ENCODE data around the gene MUS81. TPM values are rescaled to one million over a fixed set of nuclear protein-coding genes. Genes with fewer than 3 reads are reported as not detected.

Gene MUS81
- total RNA-seq, 2 experiments from 2014 or later = 82.0 to 82.9 TPM

GRCh38 chr11:65855927-65856363 is 4.3 kb upstream of the MUS81 start:
- ChIA-PET CTCF (interaction anchor here (8.1 kb wide), 1 partner anchor 32 kb away, joined by 163 read pairs; the partner anchor contains the start of genes CCDC85B and FIBP), POLR2A (interaction anchor here (0.6 kb wide), 1 partner anchor 277 kb away, joined by 4 read pairs; no protein-coding TSS in a partner anchor)

GRCh38 chr11:65856689-65857499 is 3.3 kb upstream of the MUS81 start:
- POLR2A ChIA-PET = interaction anchor here (3.0 kb wide), 1 partner anchor 17 kb away, joined by 15 read pairs; no protein-coding TSS in a partner anchor
- CTCF ChIA-PET = interaction anchor here (8.1 kb wide), 1 partner anchor 31 kb away, joined by 163 read pairs; the partner anchor contains the start of genes CCDC85B and FIBP

- ChIA-PET POLR2A (interaction anchor here (1.0 to 3.0 kb wide), 4 partner anchors 14 to 43 kb away, joined by 4 to 44 read pairs (median 17); partner anchors contain the start of genes CCDC85B, FIBP and FOSL1), CTCF (interaction anchor here (8.1 kb wide), 1 partner anchor 30 kb away, joined by 163 read pairs; the partner anchor contains the start of genes CCDC85B and FIBP)
Observed at GRCh38 chr11:65857500-65857852, 2.8 kb upstream of the MUS81 start.

- CTCF ChIA-PET = interaction anchor here (0.6 to 8.1 kb wide), 6 partner anchors 13 to 528 kb away, joined by 3 to 163 read pairs (median 6); partner anchors contain the start of genes BANF1, CCDC85B, EIF1AD and FIBP
- POLR2A ChIA-PET = interaction anchor here (0.5 to 3.0 kb wide), 9 partner anchors 14 to 153 kb away, joined by 3 to 44 read pairs (median 4); partner anchors contain the start of genes CCDC85B, FIBP and FOSL1
Observed at GRCh38 chr11:65857853-65858680, 2.2 kb upstream of the MUS81 start, which contains the start of gene CFL1. Gene CFL1 (minus strand): TSS chr11:65858180. CDS start chr11:65858099, 81 bp downstream.

- ChIA-PET POLR2A (interaction anchor here (0.5 to 3.0 kb wide), 10 partner anchors 13 to 153 kb away, joined by 3 to 44 read pairs (median 4); partner anchors contain the start of genes CCDC85B, FIBP, FOSL1 and KAT5), CTCF (interaction anchor here (0.6 to 8.1 kb wide), 7 partner anchors 13 to 528 kb away, joined by 3 to 163 read pairs (median 7); partner anchors contain the start of genes BANF1, CCDC85B, EIF1AD and FIBP)
Observed at GRCh38 chr11:65858681-65859087, 1.5 kb upstream of the MUS81 start.

GRCh38 chr11:65859095-65859811 is 980 bp upstream of the MUS81 start:
- ChIA-PET CTCF (interaction anchor here (0.6 to 8.1 kb wide), 20 partner anchors 11 to 845 kb away, joined by 3 to 163 read pairs (median 4); partner anchors contain the start of genes BANF1, CCDC85B, EIF1AD and FIBP), POLR2A (interaction anchor here (0.6 to 3.0 kb wide), 15 partner anchors 10 to 1076 kb away, joined by 3 to 44 read pairs (median 5); partner anchors contain the start of genes CCDC85B, FAM89B, FIBP and FOSL1)

GRCh38 chr11:65859812-65860277 is 388 bp upstream of the MUS81 start:
- CTCF ChIA-PET = interaction anchor here (0.6 to 8.1 kb wide), 22 partner anchors 11 to 846 kb away, joined by 3 to 163 read pairs (median 4); partner anchors contain the start of genes BANF1, CCDC85B, EIF1AD and FIBP
- POLR2A ChIA-PET = interaction anchor here (0.6 to 3.0 kb wide), 16 partner anchors 9 to 1076 kb away, joined by 3 to 44 read pairs (median 5); partner anchors contain the start of genes CCDC85B, FAM89B, FIBP and FOSL1

- ChIA-PET POLR2A (interaction anchor here (0.6 to 2.3 kb wide), 8 partner anchors 8 to 336 kb away, joined by 3 to 18 read pairs (median 3); partner anchors contain the start of genes FIBP, PCNX3 and SCYL1), CTCF (interaction anchor here (1.2 to 8.1 kb wide), 5 partner anchors 10 to 81 kb away, joined by 3 to 163 read pairs (median 27); partner anchors contain the start of genes CCDC85B and FIBP)
Observed at GRCh38 chr11:65861165-65861505, 902 bp downstream of the MUS81 start.

GRCh38 chr11:65861533-65862183 is 1.4 kb downstream of the MUS81 start:
- ChIA-PET CTCF (interaction anchor here (1.2 to 8.1 kb wide), 4 partner anchors 9 to 26 kb away, joined by 3 to 163 read pairs (median 36); partner anchors contain the start of genes CCDC85B and FIBP), POLR2A (interaction anchor here (0.5 to 2.3 kb wide), 8 partner anchors 8 to 337 kb away, joined by 3 to 18 read pairs (median 3); partner anchors contain the start of genes FIBP, PCNX3 and SCYL1)

- ChIA-PET CTCF (interaction anchor here (3.6 to 8.1 kb wide), 3 partner anchors 8 to 25 kb away, joined by 27 to 163 read pairs (median 44); partner anchors contain the start of genes CCDC85B and FIBP), POLR2A (interaction anchor here (0.9 kb wide), 2 partner anchors 9 to 31 kb away, joined by 3 read pairs; no protein-coding TSS in a partner anchor)
Observed at GRCh38 chr11:65862191-65862735, 2.0 kb downstream of the MUS81 start.

GRCh38 chr11:65862941-65863888 is 3.0 kb downstream of the MUS81 start:
- ChIA-PET POLR2A (interaction anchor here (0.9 kb wide), 1 partner anchor 30 kb away, joined by 3 read pairs; no protein-coding TSS in a partner anchor), CTCF (interaction anchor here (4.8 to 8.1 kb wide), 2 partner anchors 11 to 24 kb away, joined by 27 to 163 read pairs; partner anchors contain the start of genes CCDC85B and FIBP)

- POLR2A ChIA-PET = no interaction called here
- CTCF ChIA-PET = interaction anchor here (0.7 to 8.1 kb wide), 3 partner anchors 21 to 24 kb away, joined by 3 to 163 read pairs (median 11); partner anchors contain the start of genes CCDC85B and FIBP
Observed at GRCh38 chr11:65863889-65864705, 3.9 kb downstream of the MUS81 start.

GRCh38 chr11:65864706-65865471 is 4.7 kb downstream of the MUS81 start:
- CTCF ChIA-PET = interaction anchor here (0.7 to 3.2 kb wide), 2 partner anchors 20 to 23 kb away, joined by 3 to 11 read pairs; partner anchors contain the start of gene FIBP
- POLR2A ChIA-PET = interaction anchor here (2.2 kb wide), 1 partner anchor 20 kb away, joined by 7 read pairs; no protein-coding TSS in a partner anchor

All from activated CD8-positive, alpha-beta memory T cell treated with anti-CD3 and anti-CD28 coated beads for 36 hours (primary cell).